ENCODE results near the gene RGS6. TPM values are rescaled to one million over a fixed set of nuclear protein-coding genes. Genes with fewer than 3 reads are reported as not detected.

Gene RGS6
- total RNA-seq, 1 donor from 2014 or later, result 1.6 TPM

GRCh38 chr14:72549026-72549425, 616.8 kb downstream of the RGS6 start:
- H3K4me1 Mint-ChIP-seq (ENCODE audit: unreplicated experiment), result peaks cover 8% of the 10 kb centered on the region
- no peak overlapping the region for H3K27ac Mint-ChIP-seq
- H3K4me3 Mint-ChIP-seq, result no peak overlapping the region
- TF ChIP-seq, protein P1, sequence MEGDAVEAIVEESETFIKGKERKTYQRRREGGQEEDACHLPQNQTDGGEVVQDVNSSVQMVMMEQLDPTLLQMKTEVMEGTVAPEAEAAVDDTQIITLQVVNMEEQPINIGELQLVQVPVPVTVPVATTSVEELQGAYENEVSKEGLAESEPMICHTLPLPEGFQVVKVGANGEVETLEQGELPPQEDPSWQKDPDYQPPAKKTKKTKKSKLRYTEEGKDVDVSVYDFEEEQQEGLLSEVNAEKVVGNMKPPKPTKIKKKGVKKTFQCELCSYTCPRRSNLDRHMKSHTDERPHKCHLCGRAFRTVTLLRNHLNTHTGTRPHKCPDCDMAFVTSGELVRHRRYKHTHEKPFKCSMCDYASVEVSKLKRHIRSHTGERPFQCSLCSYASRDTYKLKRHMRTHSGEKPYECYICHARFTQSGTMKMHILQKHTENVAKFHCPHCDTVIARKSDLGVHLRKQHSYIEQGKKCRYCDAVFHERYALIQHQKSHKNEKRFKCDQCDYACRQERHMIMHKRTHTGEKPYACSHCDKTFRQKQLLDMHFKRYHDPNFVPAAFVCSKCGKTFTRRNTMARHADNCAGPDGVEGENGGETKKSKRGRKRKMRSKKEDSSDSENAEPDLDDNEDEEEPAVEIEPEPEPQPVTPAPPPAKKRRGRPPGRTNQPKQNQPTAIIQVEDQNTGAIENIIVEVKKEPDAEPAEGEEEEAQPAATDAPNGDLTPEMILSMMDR (conservative IDR thresholded peaks at IDR 0.05), result no peak
- peaks cover 5% of the 10 kb centered on the region for H3K27me3 Mint-ChIP-seq
- no peak for DNase-seq (ENCODE audit: extremely low spot score, unreplicated experiment)
- no peaks in the 10 kb centered on the region for H3K9me3 Mint-ChIP-seq
- no peaks in the 10 kb centered on the region for H3K36me3 Mint-ChIP-seq

DNA sequence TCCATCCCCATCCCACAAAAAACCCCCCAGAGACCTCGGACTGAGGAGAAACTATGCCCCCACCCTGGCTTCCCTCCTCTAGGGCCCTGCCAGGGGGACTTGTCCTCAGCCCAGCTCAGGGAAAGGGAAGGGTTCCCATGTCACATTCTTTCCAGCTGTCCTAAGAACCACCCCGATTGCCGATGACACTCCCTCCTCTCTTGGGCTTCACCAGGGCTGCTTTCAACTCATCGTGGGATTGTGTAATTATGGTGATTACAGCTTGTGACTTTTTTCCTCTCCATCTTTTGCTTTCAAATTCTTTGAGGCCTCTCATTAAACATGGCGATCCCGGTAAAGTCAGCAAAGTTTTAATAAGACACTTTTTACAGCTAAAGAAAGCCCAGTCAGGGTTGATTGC, 617.6 kb downstream of the RGS6 start:
- DNase-seq (ENCODE audit: extremely low spot score, unreplicated experiment), result no peak
- Mint-ChIP-seq H3K27me3 (peaks cover 10% of the 10 kb centered on the region), H3K9me3 (no peaks in the 10 kb centered on the region), H3K4me1 (ENCODE audit: unreplicated experiment) (peaks cover 8% of the 10 kb centered on the region), H3K4me3 (no peak overlapping the region), H3K27ac (no peak overlapping the region), H3K36me3 (no peaks in the 10 kb centered on the region)
- TF ChIP-seq, protein P1 (conservative IDR thresholded peaks at IDR 0.05), result no peak

DNA sequence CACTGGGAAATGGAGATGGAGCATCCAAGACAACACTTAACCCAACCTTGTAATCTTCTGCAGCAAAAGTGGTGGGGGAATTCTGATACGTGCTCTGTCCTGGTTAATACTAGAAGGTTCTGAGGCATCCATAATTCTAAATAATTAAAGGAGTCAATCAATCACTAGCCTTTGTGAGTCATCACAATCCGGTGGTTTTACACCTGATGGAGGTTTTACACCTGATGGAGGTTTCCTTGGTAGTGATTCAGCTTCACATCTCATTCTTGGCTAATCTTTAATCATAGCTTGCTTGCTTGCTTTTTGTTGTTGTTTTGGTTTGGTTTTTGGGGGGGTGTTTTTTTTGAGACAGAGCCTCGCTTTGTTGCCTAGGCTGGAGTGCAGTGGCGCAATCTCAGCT, 618.3 kb downstream of the RGS6 start:
- no peak overlapping the region for H3K4me3 Mint-ChIP-seq
- H3K4me1 Mint-ChIP-seq (ENCODE audit: unreplicated experiment), result peaks cover 5% of the 10 kb centered on the region
- TF ChIP-seq, protein P1 (conservative IDR thresholded peaks at IDR 0.05), result no peak
- H3K9me3 Mint-ChIP-seq, result no peaks in the 10 kb centered on the region
- peaks cover 11% of the 10 kb centered on the region for H3K27me3 Mint-ChIP-seq
- no peak for DNase-seq (ENCODE audit: extremely low spot score, unreplicated experiment)
- H3K27ac Mint-ChIP-seq, result no peak overlapping the region
- no peaks in the 10 kb centered on the region for H3K36me3 Mint-ChIP-seq

GRCh38 chr14:72552236-72552635, 620.0 kb downstream of the RGS6 start:
- H3K27me3 Mint-ChIP-seq, result peaks cover 14% of the 10 kb centered on the region
- H3K27ac Mint-ChIP-seq, result no peak overlapping the region
- no peak for DNase-seq (ENCODE audit: extremely low spot score, unreplicated experiment)
- TF ChIP-seq, protein P1 (conservative IDR thresholded peaks at IDR 0.05), result no peak
- no peaks in the 10 kb centered on the region for H3K36me3 Mint-ChIP-seq
- H3K9me3 Mint-ChIP-seq, result no peaks in the 10 kb centered on the region
- no peak overlapping the region for H3K4me3 Mint-ChIP-seq
- H3K4me1 Mint-ChIP-seq (ENCODE audit: unreplicated experiment), result peaks cover 4% of the 10 kb centered on the region

- Mint-ChIP-seq H3K4me3 (no peak overlapping the region), H3K27me3 (peaks cover 14% of the 10 kb centered on the region), H3K9me3 (no peaks in the 10 kb centered on the region), H3K27ac (no peak overlapping the region), H3K36me3 (no peaks in the 10 kb centered on the region), H3K4me1 (ENCODE audit: unreplicated experiment) (peaks cover 4% of the 10 kb centered on the region)
- TF ChIP-seq, protein P1 (conservative IDR thresholded peaks at IDR 0.05), result no peak
- DNase-seq (ENCODE audit: extremely low spot score, unreplicated experiment), result no peak
These were observed 620.9 kb downstream of the RGS6 start for GRCh38 chr14:72553161-72553560.

DNA sequence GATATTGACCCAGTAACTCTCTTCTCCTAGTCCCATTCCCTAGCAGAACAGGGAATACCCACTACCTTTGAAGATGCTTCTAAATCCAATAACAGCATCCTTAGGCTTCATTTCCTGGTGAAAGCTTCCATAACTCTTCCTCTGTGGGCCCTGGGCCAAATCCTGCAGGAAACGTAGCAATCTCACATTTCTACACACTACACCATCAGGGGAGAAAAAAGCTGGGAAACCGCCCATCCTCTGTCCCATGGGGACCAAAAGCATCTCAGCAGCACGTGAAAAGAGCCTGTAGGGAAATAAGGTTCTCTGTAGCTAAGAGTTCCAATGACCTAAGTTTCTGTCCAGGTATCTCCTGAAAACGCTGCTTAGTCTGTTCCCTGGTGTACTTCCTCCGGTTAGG, 621.4 kb downstream of the RGS6 start:
- H3K9me3 Mint-ChIP-seq, result no peaks in the 10 kb centered on the region
- DNase-seq (ENCODE audit: extremely low spot score, unreplicated experiment), result no peak
- no peak overlapping the region for H3K4me3 Mint-ChIP-seq
- TF ChIP-seq, protein P1 (conservative IDR thresholded peaks at IDR 0.05), result no peak
- H3K27ac Mint-ChIP-seq, result no peak overlapping the region
- H3K27me3 Mint-ChIP-seq, result peaks cover 14% of the 10 kb centered on the region
- H3K36me3 Mint-ChIP-seq, result no peaks in the 10 kb centered on the region
- H3K4me1 Mint-ChIP-seq (ENCODE audit: unreplicated experiment), result peaks cover 4% of the 10 kb centered on the region
